GM12864 (cell line): ENCODE results near the gene MICOS13.

Source experiments
- DNase-seq: peaks from one replicate; pipeline ENCODE4 v3.0.0-alpha.2; 2011; ENCODE audit warnings: low read depth
- H3K4me3 ChIP-seq: 2 replicates; pipeline ENCODE4 v1.5.1; 2011; ENCODE audit warnings: mild to moderate bottlenecking, low read depth, low read length, control low read depth
- TF ChIP-seq, protein P1 (sequence below): IDR thresholded peaks from 2 replicates; pipeline ENCODE4 v1.5.1; 2011; ENCODE audit warnings: low read depth, mild to moderate bottlenecking, moderate library complexity, low read length, control low read depth, inconsistent platforms; ENCODE audit errors: missing control alignments

The MICOS13 gene

DNA sequence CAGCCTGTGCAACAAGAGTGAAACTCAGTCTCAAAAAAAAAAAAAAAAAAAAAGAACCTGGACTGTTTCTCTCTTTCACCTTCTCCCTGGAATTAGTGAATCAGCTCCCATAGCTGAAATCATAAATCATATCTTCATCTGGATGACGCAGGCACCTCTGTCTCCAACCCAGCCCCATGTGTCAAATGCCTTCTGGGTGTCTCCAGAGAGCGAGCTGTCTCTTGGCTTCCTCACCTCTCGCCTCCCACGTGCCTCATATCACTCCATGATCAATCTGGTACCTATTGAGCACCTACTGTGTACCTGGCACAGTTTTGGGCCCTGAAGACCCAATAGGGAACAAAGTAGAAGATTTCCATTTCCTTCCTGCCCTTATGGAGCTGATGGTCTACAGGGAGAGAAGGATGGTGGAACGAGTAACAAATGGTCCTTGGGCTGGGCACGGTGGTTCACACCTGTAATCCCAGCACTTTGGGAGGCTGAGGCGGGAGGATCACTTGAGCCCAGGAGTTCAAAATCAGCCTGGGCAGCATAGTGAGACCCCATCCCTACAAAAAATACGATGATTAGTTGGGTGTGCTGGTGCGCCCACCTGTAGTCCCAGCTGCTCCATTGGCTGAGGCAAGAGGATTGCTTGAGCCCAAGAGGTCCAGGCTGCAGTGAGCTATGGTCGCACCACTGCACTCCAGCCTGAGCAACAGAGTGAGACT is 3.0 kb upstream of the MICOS13 start:
- TF ChIP-seq, protein P1, sequence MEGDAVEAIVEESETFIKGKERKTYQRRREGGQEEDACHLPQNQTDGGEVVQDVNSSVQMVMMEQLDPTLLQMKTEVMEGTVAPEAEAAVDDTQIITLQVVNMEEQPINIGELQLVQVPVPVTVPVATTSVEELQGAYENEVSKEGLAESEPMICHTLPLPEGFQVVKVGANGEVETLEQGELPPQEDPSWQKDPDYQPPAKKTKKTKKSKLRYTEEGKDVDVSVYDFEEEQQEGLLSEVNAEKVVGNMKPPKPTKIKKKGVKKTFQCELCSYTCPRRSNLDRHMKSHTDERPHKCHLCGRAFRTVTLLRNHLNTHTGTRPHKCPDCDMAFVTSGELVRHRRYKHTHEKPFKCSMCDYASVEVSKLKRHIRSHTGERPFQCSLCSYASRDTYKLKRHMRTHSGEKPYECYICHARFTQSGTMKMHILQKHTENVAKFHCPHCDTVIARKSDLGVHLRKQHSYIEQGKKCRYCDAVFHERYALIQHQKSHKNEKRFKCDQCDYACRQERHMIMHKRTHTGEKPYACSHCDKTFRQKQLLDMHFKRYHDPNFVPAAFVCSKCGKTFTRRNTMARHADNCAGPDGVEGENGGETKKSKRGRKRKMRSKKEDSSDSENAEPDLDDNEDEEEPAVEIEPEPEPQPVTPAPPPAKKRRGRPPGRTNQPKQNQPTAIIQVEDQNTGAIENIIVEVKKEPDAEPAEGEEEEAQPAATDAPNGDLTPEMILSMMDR = no peak
- no peak for DNase-seq
- no peak overlapping the region for H3K4me3 ChIP-seq

DNA sequence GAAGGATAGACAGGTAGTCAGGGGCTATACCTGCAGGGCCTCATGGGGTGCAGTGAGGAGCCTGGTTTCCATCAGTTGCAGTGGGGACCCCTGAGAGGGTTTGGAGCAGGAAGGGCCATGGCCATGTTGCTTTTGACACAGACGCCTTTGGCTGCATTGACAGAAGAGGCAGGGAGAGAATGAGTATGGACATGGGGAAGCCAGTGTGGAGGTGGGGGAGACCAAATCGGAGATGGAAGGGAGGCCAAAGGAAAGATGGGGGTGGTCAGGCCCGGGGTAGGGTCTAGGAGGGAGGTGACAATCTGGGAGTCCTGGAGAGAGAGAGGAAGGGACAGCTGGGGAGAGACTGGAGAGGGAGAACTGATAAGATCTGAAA is 1.8 kb upstream of the MICOS13 start:
- TF ChIP-seq, protein P1 = no peak
- DNase-seq = no peak
- H3K4me3 ChIP-seq = no peak overlapping the region

DNA sequence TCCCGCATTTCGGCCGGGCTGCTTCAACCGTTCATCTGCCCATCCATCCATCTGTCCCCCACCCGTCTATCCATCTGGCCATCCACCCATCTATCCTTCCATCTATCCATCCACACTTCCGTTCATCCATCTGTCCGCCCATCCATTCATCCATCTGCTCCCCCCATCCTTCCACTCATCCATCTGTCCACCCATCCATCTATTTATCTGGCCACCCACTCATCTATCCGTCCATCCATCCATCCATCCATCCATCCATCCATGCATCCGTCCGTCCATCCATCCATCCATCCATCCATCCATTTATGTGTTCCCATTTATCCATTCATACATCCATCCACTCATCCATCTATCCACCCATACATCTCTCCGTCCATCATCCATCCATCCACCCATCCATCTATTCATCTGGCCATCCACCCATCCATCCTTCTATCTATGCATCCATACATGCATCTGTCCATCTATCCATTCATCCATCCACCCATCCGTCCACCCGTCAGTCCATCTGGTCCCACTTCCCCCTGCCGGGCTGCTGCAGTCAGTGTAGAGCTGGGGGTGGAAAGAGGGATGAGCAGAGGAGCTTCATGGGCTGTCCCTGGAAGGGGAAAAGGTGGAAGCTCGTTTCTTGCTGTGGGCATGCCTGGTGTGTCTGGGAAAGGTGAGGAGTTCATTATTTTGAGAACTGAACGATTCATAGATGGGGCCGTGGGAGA is 1.2 kb upstream of the MICOS13 start:
- H3K4me3 ChIP-seq = peak overlapping the region; percentile 95
- TF ChIP-seq, protein P1 = no peak
- DNase-seq = no peak

DNA sequence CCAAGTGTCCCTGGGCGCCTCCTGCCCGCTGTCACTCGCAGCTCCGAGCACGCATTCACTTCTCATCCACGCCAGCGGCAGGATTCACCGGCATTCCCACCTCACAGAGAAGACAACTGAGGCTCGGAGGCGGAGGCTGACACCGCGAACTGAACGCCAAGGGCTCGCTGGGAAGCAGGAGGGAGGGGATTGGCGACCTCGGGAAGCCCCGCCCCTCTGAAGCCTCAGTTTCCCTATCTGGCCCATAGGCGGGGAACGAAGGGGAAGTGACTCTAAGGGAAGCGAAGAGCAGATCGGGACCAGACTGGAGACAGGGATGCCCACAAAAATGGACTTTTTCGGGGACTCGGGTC is 256 bp downstream of the MICOS13 start:
- DNase-seq = no peak
- peak overlapping the region; percentile 95 for H3K4me3 ChIP-seq
- TF ChIP-seq, protein P1 = no peak

DNA sequence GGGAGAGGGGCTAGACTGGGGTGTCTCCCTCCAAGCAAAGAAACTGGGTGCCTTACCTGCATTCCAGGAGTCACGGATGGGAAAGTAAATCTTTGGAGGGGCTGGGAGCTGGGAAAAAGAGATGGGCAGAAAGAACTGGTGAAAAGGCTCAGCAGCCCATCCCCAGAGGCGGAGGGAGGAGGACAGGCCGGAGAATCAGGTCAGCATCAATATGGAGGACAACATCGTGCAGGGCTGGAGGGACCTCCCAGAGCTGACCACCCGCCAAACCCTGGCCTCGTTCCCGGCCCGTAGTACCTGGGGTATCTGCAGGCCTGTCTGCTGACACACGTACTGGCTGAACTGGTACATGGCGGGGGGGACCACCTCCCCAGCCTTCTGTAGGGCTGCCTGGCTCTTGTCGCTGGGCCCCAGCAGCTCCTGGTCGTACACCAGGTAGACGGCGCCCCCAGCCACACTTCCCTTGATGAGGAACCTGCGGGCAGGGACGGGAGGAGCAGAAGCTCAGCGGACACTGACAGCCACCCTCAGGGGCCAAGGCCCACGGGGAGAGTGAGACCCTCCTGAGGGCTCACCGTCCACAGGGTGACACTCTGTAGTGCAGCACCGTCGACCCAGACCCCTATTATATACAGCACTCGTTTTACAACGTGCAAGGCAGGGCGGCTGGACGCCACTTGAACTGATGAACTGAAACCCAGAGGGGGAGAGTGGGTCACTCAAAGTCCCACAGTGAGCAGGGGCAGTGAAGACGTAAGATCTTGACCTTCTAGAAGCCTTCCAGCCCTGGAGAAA is 830 bp downstream of the MICOS13 start:
- H3K4me3 ChIP-seq = peak overlapping the region; percentile 95
- TF ChIP-seq, protein P1 = no peak
- no peak for DNase-seq

DNA sequence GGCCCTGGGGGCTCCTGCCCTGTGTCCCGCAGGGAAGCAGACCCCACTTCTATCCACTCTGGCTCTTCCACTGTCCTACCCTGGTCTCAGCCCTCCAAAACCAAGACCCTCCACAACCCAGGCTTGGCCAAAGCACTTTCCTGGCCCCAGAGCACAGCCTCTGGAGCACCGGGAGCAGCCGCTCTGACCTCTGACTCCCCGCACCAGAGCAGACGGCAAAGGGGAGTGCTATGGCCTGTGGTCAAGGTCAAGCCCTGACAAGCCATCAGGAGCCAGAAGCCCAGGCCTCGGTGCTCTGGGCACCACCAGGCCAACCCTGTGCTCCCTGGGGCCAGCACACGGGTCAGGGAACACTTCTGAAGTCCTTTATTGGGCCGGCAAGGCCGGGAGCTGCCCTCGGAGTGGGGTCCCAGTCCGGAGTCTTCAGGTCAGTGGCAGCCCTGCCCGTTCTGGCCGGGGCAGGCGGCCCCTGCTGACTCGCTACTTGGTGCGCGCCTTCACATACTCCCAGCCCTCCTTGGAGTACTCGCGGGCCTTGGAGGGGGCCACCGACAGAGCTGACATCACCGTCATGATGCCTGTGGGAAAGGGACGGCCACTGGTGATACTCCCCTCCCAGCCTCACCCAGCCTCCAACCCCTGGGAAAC is 2.1 kb downstream of the MICOS13 start:
- H3K4me3 ChIP-seq = no peak overlapping the region
- DNase-seq = no peak
- TF ChIP-seq, protein P1 = no peak
